ENCODE data around the gene LRRC27. TPM values are rescaled to one million over a fixed set of nuclear protein-coding genes. Genes with fewer than 3 reads are reported as not detected.

LRRC27 gene
- total RNA-seq, 2 donors from 2014 or later, result 5.8 to 6.1 TPM

DNA sequence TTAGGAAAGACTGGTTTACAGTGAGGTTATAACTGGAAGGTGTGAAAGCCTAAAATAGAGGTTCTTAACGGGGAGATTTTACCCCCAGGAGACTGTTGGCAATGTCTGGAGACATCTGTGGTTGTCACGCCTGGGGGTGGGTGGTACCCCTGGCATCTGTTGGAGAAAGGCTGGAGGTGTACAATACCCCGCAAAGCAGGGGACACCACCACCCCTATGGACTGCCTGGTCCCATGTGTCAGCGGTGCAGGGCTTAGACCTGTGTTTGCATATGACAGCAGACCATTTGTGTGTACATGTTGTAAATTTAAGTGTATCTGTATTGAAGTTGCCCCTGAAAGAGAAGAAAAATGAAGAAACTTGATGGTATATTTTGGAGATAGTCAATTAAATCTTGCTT lies 9.8 kb downstream of the LRRC27 start:
- Histone ChIP-seq H3K27ac (no peak overlapping the region), H3K9me3 (no peaks in the 10 kb centered on the region), H3K27me3 (no peaks in the 10 kb centered on the region), H3K9ac (ENCODE audit: low read depth in 2 of 2, low read length in 2 of 2) (no peak overlapping the region), H3K4me1 (no peaks in the 10 kb centered on the region), H3K4me3 (no peak overlapping the region), H3K36me3 (no peaks in the 10 kb centered on the region)
- TF ChIP-seq, protein P1, sequence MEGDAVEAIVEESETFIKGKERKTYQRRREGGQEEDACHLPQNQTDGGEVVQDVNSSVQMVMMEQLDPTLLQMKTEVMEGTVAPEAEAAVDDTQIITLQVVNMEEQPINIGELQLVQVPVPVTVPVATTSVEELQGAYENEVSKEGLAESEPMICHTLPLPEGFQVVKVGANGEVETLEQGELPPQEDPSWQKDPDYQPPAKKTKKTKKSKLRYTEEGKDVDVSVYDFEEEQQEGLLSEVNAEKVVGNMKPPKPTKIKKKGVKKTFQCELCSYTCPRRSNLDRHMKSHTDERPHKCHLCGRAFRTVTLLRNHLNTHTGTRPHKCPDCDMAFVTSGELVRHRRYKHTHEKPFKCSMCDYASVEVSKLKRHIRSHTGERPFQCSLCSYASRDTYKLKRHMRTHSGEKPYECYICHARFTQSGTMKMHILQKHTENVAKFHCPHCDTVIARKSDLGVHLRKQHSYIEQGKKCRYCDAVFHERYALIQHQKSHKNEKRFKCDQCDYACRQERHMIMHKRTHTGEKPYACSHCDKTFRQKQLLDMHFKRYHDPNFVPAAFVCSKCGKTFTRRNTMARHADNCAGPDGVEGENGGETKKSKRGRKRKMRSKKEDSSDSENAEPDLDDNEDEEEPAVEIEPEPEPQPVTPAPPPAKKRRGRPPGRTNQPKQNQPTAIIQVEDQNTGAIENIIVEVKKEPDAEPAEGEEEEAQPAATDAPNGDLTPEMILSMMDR (IDR thresholded peaks at IDR 0.05), result no peak
- intact Hi-C loops (cut with DNase I), result no loop called here
- DNase-seq, result no peak

- H3K27ac ChIP-seq, result no peak overlapping the region
- no peaks in the 10 kb centered on the region for H3K36me3 ChIP-seq
- H3K9me3 ChIP-seq, result no peaks in the 10 kb centered on the region
- no peak overlapping the region for H3K9ac ChIP-seq (ENCODE audit: low read depth in 2 of 2, low read length in 2 of 2)
- H3K4me1 ChIP-seq, result no peaks in the 10 kb centered on the region
- intact Hi-C loops (cut with DNase I), result no loop called here
- H3K27me3 ChIP-seq, result no peaks in the 10 kb centered on the region
- DNase-seq, result no peak
- TF ChIP-seq, protein P1 (IDR thresholded peaks at IDR 0.05), result no peak
- no peak overlapping the region for H3K4me3 ChIP-seq
These were observed 10.6 kb downstream of the LRRC27 start for GRCh38 chr10:132342553-132342952.

GRCh38 chr10:132344386-132344785 lies 12.4 kb downstream of the LRRC27 start:
- Histone ChIP-seq H3K27me3 (no peaks in the 10 kb centered on the region), H3K4me1 (no peaks in the 10 kb centered on the region), H3K9me3 (no peaks in the 10 kb centered on the region), H3K4me3 (no peak overlapping the region), H3K36me3 (no peaks in the 10 kb centered on the region), H3K9ac (ENCODE audit: low read depth in 2 of 2, low read length in 2 of 2) (no peak overlapping the region), H3K27ac (no peak overlapping the region)
- TF ChIP-seq, protein P1 (IDR thresholded peaks at IDR 0.05), result no peak
- DNase-seq, result no peak
- intact Hi-C loops (cut with DNase I), result no loop called here

GRCh38 chr10:132345345-132345744 lies 13.4 kb downstream of the LRRC27 start:
- Histone ChIP-seq H3K4me3 (no peak overlapping the region), H3K27me3 (no peaks in the 10 kb centered on the region), H3K27ac (no peak overlapping the region), H3K9ac (ENCODE audit: low read depth in 2 of 2, low read length in 2 of 2) (no peak overlapping the region), H3K9me3 (no peaks in the 10 kb centered on the region), H3K4me1 (no peaks in the 10 kb centered on the region), H3K36me3 (no peaks in the 10 kb centered on the region)
- TF ChIP-seq, protein P1 (IDR thresholded peaks at IDR 0.05), result no peak
- intact Hi-C loops (cut with DNase I), result no loop called here
- no peak for DNase-seq

DNA sequence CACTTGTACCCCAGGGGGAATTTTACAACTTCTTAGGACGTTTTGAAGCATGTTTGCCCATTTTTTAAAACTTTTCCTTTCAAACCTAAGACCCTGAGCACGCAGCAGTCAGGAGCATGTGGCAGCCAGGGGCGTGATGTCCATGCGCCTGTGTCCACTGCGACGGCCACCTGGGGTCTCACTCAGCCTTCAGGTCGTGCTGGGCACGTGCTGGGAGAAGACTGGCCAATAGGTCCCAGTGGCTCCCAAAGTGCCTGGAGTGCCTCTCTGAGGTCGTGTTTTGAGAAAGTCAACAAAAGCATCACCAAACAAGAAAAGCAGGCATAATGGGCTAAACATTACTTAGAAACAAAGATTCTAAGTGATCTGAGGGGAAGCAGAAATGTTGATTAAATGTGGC lies 14.8 kb downstream of the LRRC27 start:
- TF ChIP-seq, protein P1 (IDR thresholded peaks at IDR 0.05), result no peak

More for the DNA sequence above, 14.8 kb downstream of the LRRC27 start:
- intact Hi-C loops (cut with DNase I), result no loop called here
- Histone ChIP-seq H3K9ac (ENCODE audit: low read depth in 2 of 2, low read length in 2 of 2) (no peak overlapping the region), H3K4me3 (no peak overlapping the region), H3K36me3 (no peaks in the 10 kb centered on the region), H3K27ac (no peak overlapping the region), H3K27me3 (no peaks in the 10 kb centered on the region), H3K9me3 (no peaks in the 10 kb centered on the region), H3K4me1 (no peaks in the 10 kb centered on the region)
- no peak for DNase-seq

All from colonic mucosa (tissue), 4 donors.